NCI-H446 (cell line): ENCODE results near the gene COL13A1.

Experiments
- DNase-seq, 2 experiments: peaks; one replicate each; lab custom pipeline; 2025; lab: John Stamatoyannopoulos, UW

The COL13A1 gene

DNA sequence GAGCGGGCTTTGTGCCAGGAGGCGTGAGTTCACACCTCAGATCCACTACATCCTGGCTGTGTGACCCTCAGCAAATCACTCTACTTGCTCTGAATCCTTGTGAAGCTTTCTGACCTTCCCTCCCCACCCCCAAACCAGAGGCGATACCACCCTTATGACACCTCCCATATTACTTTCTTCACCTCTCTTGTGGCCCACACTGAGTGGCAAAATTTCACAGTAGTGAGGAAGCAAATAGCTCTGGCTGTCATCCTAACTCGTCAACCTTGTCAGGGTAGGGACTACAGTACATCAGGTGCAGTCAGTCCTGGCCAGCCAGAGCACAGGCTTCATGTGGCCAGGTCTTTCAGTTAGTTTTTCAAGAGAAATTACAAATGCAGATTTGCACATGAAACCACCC, 19.1 kb downstream of the COL13A1 start:
- DNase-seq, result no peak

DNA sequence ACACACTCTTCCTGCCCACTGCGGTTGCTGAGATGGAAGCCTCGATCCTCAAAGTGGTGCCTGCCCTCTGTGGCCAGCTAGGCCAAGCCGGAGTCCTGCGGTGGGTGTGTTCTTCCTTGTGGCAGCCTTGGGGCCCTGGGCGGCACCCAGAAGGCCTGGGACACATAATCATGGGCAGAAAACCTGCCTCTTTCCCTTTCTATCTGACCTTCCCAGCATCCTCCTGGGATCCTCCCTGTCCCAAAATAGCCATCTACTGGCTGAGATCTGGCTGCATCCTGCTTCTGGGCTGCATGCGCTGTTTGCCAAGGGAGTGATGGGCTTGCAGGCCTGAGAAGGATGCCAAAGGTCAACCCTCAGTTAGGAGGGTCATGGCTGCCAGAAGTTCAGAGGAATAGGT, 23.9 kb downstream of the COL13A1 start:
- no peak for DNase-seq

GRCh38 chr10:69826094-69826493, 24.4 kb downstream of the COL13A1 start:
- DNase-seq, result no peak

GRCh38 chr10:69826789-69827554, 25.3 kb downstream of the COL13A1 start:
- no peak for DNase-seq

- no peak for DNase-seq
These were observed 26.6 kb downstream of the COL13A1 start for GRCh38 chr10:69828144-69828870.

DNA sequence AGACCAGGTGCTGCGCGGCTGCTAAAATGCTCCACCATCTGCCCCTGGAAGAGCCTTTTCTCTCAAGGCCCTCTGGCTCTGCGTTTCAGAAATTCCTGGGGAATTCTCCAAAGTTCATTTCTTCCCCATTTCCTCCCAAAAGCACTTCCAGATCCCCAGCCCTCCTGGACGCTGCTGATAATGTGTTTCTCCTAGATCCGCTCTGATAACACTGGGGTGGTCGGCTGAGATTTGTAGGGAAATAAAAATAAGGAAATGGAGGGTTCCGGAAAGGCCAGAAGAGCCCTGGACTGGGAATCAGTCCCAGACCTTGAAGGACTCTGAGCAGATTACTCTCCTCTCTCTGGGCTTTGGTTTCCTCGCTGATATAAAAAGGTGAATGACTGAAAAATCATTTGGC, 28.1 kb downstream of the COL13A1 start:
- no peak for DNase-seq

- no peak for DNase-seq
These were observed 29.6 kb downstream of the COL13A1 start for GRCh38 chr10:69831231-69831855.

DNA sequence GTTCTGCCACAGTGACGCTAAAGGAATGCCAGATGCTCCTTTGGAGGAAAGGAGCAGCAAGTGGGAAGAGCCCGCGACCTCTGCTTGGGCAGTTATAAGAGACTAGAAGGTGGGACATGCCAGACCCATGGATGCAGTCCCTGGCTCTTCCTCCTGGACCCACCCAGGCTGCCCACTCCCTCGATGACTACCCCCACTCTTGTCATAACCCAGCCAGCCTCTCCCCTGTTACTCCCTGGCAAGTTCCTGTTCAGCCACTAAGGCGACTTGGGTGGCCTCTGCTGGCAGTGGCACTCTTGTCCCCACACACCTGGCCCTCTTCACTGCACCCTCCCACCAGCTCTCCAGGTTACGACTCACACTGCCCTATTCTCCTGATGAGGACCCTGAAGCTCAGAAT, 33.5 kb downstream of the COL13A1 start:
- no peak for DNase-seq

- no peak for DNase-seq
These were observed 34.4 kb downstream of the COL13A1 start for GRCh38 chr10:69835875-69836730.

GRCh38 chr10:69836731-69837030, 35.0 kb downstream of the COL13A1 start:
- DNase-seq, result no peak

DNA sequence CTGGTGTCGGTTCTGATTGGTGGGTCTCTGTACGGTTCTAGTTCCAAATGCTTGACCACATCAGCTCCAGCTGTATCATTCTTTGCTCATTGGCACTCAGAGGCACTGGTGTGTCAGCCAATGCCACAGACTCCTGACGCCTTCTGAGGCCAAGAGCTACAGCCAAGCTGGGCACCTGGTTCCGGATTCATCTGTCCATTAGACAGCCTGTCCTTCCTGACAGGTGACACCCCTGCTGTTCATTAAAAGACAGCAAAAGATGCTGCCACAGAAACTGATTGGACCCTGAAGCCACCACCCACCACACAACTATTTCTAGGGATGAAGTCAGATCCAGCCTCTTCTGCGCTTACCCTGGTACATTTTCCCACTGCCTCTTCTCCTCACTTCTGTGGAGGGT, 35.6 kb downstream of the COL13A1 start:
- no peak for DNase-seq

DNA sequence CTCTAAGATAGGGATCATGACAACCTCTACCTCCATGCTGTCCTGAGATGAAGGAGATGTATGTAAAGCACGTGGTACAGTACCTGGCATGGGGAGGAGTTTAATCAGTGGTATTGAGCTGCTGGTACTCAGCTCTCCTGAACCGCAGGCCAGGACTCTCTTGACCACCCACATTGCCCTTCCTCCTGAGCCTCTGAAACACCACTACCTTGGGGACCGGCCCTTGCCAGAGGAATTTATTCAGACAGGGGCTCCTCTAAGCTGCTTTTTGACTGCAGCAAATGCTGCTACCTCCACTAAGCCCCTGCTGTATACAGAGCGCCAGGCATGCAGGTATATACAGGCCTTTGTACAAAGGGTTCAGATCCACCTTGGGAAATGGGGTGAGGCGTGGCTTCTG, 36.7 kb downstream of the COL13A1 start:
- no peak for DNase-seq

- no peak for DNase-seq
These were observed 37.1 kb downstream of the COL13A1 start for GRCh38 chr10:69838853-69839252.

GRCh38 chr10:69839696-69840345, 38.1 kb downstream of the COL13A1 start:
- DNase-seq, result no peak

- no peak for DNase-seq
These were observed 39.1 kb downstream of the COL13A1 start for GRCh38 chr10:69840773-69841172.

GRCh38 chr10:69842020-69842419, 40.3 kb downstream of the COL13A1 start:
- DNase-seq, result no peak

DNA sequence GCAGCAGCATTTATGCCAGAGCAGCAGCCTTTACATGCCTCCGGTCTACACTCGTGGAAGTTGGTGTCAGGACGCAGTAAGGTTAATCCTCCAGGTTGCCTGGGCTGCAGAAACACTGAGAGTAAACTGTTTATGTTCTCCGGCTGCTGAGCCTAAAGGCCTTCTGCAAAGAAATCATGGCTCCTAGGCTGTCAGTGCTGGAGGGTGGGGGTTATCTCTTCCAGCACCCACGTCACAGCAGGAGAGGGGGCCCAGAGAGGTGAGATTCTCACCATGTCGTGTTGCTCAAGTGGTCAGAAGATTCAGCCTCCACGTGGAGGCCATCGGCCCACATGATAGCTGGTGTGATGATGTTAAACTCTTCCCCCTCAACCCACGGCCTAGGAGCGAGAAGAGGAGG, 41.2 kb downstream of the COL13A1 start:
- DNase-seq, result no peak

- no peak for DNase-seq
These were observed 42.2 kb downstream of the COL13A1 start for GRCh38 chr10:69843923-69844322.

- DNase-seq, result no peak
These were observed 43.0 kb downstream of the COL13A1 start for GRCh38 chr10:69844698-69845097.

GRCh38 chr10:69845574-69846292, 44.0 kb downstream of the COL13A1 start:
- no peak for DNase-seq

- DNase-seq, result no peak
These were observed 44.7 kb downstream of the COL13A1 start for GRCh38 chr10:69846293-69846921.
